ENCODE results near the gene NEU3. TPM values are rescaled to one million over a fixed set of nuclear protein-coding genes. Genes with fewer than 3 reads are reported as not detected.

NEU3 gene
- total RNA-seq, 1 donor from 2014 or later, result 8.7 TPM

GRCh38 chr11:74990941-74991340 lies 2.2 kb downstream of the NEU3 start:
- FAIRE-seq, result no peak
- Histone ChIP-seq H3K36me3 (ENCODE audit: control insufficient read depth, insufficient read depth, low read length) (peaks cover 3% of the 10 kb centered on the region), H3K27me3 (ENCODE audit: control insufficient read depth, insufficient read depth, low read length) (no peaks in the 10 kb centered on the region), H3K4me3 (ENCODE audit: low read depth, low read length) (no peak overlapping the region)
- no peak for DNase-seq (ENCODE audit: low read depth)
- no peak for TF ChIP-seq CTCF (IDR thresholded peaks at IDR 0.05; ENCODE audit: insufficient read depth, low read length, severe bottlenecking)

GRCh38 chr11:74992852-74993251 lies 4.1 kb downstream of the NEU3 start:
- FAIRE-seq (no peak), DNase-seq (ENCODE audit: low read depth) (no peak)
- no peak for TF ChIP-seq CTCF (IDR thresholded peaks at IDR 0.05; ENCODE audit: insufficient read depth, low read length, severe bottlenecking)
- no peaks in the 10 kb centered on the region for H3K27me3 ChIP-seq (ENCODE audit: control insufficient read depth, insufficient read depth, low read length)
- H3K36me3 ChIP-seq (ENCODE audit: control insufficient read depth, insufficient read depth, low read length), result peaks cover 3% of the 10 kb centered on the region
- no peak overlapping the region for H3K4me3 ChIP-seq (ENCODE audit: low read depth, low read length)

- Histone ChIP-seq H3K4me3 (ENCODE audit: low read depth, low read length) (no peak overlapping the region), H3K27me3 (ENCODE audit: control insufficient read depth, insufficient read depth, low read length) (no peaks in the 10 kb centered on the region), H3K36me3 (ENCODE audit: control insufficient read depth, insufficient read depth, low read length) (peaks cover 5% of the 10 kb centered on the region)
- DNase-seq (ENCODE audit: low read depth) (no peak), FAIRE-seq (no peak)
- TF ChIP-seq CTCF (IDR thresholded peaks at IDR 0.05; ENCODE audit: insufficient read depth, low read length, severe bottlenecking), result no peak
Measured at GRCh38 chr11:75000975-75001354, 12.2 kb downstream of the NEU3 start.

GRCh38 chr11:75001686-75002085 lies 13.0 kb downstream of the NEU3 start:
- Histone ChIP-seq H3K27me3 (ENCODE audit: control insufficient read depth, insufficient read depth, low read length) (no peaks in the 10 kb centered on the region), H3K4me3 (ENCODE audit: low read depth, low read length) (no peak overlapping the region), H3K36me3 (ENCODE audit: control insufficient read depth, insufficient read depth, low read length) (peaks cover 5% of the 10 kb centered on the region)
- DNase-seq (ENCODE audit: low read depth) (no peak), FAIRE-seq (no peak)
- no peak for TF ChIP-seq CTCF (IDR thresholded peaks at IDR 0.05; ENCODE audit: insufficient read depth, low read length, severe bottlenecking)

GRCh38 chr11:75002516-75002915 lies 13.8 kb downstream of the NEU3 start:
- DNase-seq (ENCODE audit: low read depth) (no peak), FAIRE-seq (no peak)
- TF ChIP-seq CTCF (IDR thresholded peaks at IDR 0.05; ENCODE audit: insufficient read depth, low read length, severe bottlenecking), result no peak
- H3K4me3 ChIP-seq (ENCODE audit: low read depth, low read length), result no peak overlapping the region
- peaks cover 7% of the 10 kb centered on the region for H3K36me3 ChIP-seq (ENCODE audit: control insufficient read depth, insufficient read depth, low read length)
- no peaks in the 10 kb centered on the region for H3K27me3 ChIP-seq (ENCODE audit: control insufficient read depth, insufficient read depth, low read length)

- Histone ChIP-seq H3K4me3 (ENCODE audit: low read depth, low read length) (no peak overlapping the region), H3K36me3 (ENCODE audit: control insufficient read depth, insufficient read depth, low read length) (peaks cover 7% of the 10 kb centered on the region), H3K27me3 (ENCODE audit: control insufficient read depth, insufficient read depth, low read length) (no peaks in the 10 kb centered on the region)
- DNase-seq (ENCODE audit: low read depth) (no peak), FAIRE-seq (no peak)
- TF ChIP-seq CTCF (IDR thresholded peaks at IDR 0.05; ENCODE audit: insufficient read depth, low read length, severe bottlenecking), result no peak
Measured at GRCh38 chr11:75004215-75004614, 15.5 kb downstream of the NEU3 start.
